Epithelial cell of proximal tubule (primary cell): ENCODE results near the gene CSNK2B. TPM values are rescaled to one million over a fixed set of nuclear protein-coding genes. Genes with fewer than 3 reads are reported as not detected.

ENCODE experiments used
- DNase-seq: peaks from one replicate; pipeline ENCODE4 v3.0.0-alpha.2; 2011; ENCODE audit warnings: low read depth
- H3K4me3 ChIP-seq: 2 replicates; pipeline ENCODE4 v1.5.1; 2011; ENCODE audit warnings: low read depth, mild to moderate bottlenecking, low read length
- total RNA-seq: library from RNA; depleted of rRNA; stranded (reverse); fragments of >200 nt; gene quantifications from 2 replicates; pipeline ENCODE4 v1.2.3, GENCODE V29; 2015
- TF ChIP-seq, protein P1 (sequence below): conservative IDR thresholded peaks from 2 replicates; pipeline ENCODE4 v1.5.1; 2012; ENCODE audit warnings: low read depth, mild to moderate bottlenecking, low read length

CSNK2B gene
- total RNA-seq, 1 donor from 2014 or later = 435 TPM

DNA sequence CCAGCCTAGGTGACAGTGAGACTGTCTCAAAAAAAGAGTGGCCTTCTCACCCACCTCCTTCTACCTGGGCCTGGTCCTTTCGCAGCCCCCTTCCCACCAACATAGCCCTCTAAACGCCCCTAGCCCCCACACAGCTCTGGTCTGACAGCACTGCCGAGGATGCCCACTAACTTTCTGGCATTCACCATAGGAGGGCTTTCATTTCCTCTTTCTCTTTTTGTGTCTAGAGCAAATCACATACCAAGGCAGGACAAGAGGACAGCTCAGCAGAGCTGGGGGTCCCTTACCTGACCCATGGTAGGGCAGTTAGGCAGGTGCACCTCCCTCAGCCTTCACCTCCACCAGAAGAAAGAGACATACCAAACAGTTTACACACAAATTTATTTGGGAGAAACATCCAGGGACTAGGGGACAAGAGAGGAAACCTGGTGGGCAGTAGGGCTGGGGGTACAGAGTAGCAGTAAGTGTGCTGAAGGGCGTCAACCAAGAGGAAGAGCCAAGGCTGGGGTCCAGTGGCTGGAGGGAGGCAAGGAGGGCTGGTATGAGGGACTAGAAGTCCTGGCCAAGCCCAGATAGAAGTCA lies 10.5 kb downstream of the CSNK2B start:
- no peak for DNase-seq
- TF ChIP-seq, protein P1, sequence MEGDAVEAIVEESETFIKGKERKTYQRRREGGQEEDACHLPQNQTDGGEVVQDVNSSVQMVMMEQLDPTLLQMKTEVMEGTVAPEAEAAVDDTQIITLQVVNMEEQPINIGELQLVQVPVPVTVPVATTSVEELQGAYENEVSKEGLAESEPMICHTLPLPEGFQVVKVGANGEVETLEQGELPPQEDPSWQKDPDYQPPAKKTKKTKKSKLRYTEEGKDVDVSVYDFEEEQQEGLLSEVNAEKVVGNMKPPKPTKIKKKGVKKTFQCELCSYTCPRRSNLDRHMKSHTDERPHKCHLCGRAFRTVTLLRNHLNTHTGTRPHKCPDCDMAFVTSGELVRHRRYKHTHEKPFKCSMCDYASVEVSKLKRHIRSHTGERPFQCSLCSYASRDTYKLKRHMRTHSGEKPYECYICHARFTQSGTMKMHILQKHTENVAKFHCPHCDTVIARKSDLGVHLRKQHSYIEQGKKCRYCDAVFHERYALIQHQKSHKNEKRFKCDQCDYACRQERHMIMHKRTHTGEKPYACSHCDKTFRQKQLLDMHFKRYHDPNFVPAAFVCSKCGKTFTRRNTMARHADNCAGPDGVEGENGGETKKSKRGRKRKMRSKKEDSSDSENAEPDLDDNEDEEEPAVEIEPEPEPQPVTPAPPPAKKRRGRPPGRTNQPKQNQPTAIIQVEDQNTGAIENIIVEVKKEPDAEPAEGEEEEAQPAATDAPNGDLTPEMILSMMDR = no peak
- H3K4me3 ChIP-seq = no peak overlapping the region

DNA sequence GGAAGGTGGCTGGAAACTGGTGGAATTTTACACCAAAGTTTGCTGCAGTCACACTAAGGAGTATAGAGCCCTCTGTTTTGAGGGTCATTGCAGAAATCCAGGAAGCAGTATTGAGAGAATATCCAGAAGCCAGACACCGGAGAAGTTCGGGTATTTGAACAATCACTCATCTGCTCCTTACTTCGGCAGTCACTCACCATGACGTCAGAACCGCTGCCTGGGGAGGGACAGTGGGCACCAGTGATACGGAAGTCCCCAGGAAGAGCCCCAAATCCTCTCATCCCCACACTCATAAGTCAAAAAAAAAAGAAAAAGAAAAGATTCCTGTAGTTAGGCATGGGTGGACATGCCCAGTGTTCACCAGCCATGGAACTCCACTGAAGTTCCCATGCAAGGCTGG lies 11.0 kb downstream of the CSNK2B start:
- no peak overlapping the region for H3K4me3 ChIP-seq
- no peak for DNase-seq
- TF ChIP-seq, protein P1 = no peak

DNA sequence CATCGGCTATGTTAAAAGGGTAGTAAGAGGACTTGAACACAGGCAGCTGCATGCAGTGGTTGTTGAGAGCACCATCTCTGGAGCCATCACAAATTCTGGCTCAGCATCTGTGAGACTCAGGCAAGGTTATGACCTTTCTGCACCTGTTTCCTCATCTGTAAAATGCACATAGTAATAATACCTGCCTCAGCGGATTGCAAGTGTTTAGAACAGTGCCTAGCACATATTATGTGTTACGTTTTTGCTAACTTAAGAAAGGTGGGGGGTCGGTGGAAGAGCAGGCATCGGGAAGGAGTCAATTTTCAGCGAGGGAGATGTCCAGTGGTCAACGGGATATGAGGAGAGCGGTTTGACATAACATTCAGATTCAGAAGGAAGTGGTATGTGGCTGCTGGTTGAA lies 12.1 kb downstream of the CSNK2B start:
- H3K4me3 ChIP-seq = no peak overlapping the region
- TF ChIP-seq, protein P1 = no peak
- DNase-seq = no peak

DNA sequence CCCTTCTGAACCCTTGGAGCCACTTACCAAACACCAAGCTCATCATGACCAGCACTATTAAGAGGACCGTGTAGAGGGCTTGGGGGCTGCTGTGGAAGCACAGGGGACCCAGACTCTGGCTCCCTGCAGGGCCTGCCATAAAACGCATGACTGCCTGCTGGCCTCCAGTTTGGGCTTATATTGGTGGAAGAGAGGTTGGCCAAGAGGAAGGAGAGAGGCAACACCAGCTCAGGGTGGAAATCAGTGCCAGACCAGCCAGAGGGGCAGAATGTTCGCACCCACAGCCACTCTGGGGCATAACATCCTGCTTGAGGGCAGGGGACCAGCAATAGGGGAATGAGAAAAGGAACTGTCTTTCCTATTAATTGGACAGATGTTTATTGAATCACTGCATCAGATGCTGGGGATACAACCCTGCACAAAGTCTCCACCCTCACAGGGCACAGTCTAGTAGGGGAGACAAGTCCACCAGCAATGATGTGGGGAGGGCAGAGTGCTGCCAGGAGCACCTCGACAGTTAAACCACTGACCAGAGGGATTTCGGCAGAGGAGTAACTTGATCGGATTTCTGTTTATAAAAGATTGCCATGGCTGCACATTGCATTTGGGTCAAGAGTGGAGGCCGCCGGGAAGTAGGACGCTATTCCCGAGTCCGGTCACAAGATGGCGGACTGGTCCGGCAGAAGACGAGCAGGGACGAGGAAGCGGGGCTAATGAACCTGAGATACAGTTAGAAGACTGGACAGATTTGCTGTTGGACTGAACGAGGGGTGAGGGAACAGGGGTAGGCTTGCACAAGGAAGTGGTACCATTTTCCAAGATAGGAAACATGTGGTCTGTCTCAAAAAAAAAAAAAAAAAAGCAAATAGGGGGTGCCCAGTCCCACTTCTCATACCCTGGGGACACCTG lies 14.6 kb downstream of the CSNK2B start, which contains the start of gene LY6G5C:
Gene LY6G5C, minus strand, starts transcription at position 842 of the 909 bp plus-strand sequence. Its CDS starts 694 bp downstream, at position 148.
- TF ChIP-seq, protein P1 = peak; percentile 59
- peak within 1 kb of the TSS; percentile 54 for H3K4me3 ChIP-seq
- peak; percentile 66 for DNase-seq

DNA sequence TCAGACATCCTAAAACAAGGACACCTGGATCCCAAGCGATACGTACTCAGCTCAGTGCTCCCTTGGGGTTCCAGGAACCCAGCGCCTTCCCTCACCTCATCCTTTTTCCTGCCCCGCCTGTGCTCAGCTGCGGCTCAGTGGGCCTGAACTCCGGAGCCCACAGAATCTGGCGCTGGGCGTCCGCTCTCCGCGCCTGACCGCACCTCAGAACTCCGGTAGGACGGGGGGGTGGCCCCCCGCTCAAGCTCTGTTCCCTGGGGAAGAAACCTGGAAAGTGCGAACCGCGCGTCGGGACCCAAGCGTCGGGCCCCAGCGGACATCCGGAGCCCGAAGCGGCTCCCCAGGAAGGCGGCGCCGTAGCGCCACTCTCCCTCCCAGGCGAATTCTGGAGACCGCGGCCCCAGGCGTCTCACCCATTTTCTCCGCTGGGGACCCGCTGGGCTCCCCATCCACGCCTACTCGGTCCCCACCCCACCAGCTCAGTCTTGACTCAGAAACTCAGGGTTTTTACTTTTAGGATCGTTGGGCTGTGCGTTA lies 15.3 kb downstream of the CSNK2B start:
- H3K4me3 ChIP-seq = peak overlapping the region; percentile 54
- TF ChIP-seq, protein P1 = no peak
- DNase-seq = no peak

DNA sequence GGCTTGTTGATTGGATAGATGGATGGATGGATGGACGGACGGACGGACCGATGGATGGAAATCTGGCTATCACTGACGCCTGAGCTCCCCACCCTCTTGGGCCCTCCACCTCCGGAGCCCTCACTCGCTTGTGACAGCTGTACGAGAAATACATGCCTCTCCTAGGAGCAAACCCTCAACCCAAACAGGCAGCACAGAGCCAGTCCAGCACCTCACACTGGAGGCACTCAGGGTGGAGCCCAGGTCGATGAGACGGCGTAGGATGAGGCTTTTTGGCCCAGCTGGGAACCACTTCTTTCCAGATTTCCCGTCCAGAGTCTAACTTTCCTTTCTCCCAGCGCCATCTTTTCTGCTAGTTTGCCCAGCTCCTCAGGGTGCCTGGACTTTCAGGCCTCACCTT lies 17.7 kb downstream of the CSNK2B start:
- TF ChIP-seq, protein P1 = no peak
- no peak overlapping the region for H3K4me3 ChIP-seq
- DNase-seq = no peak
